ENCODE measurements around the gene CTSK.
"Not testable (repeated sequence)": the region's sequence is repeated elsewhere in the genome, so short reads cannot be mapped to it uniquely, and the experiment has no call there.

- TF ChIP-seq CTCF (IDR thresholded peaks at IDR 0.05; ENCODE audit: borderline replicate concordance, extremely low read depth, low read length, poor library complexity, severe bottlenecking); EZH2 (IDR thresholded peaks at IDR 0.05; ENCODE audit: borderline replicate concordance, low read depth, low read length, severe bottlenecking): not testable (repeated sequence)
These were observed 44.7 kb upstream of the CTSK start for GRCh38 chr1:150852734-150853133.
